GM10248 (cell line): ENCODE data around the gene HIVEP2.

Experiments
- CTCF ChIA-PET: fragments of 300-600 bp; sonication (Branson Sonifier 250); formaldehyde crosslinking; extraction: SDS; loops from one replicate; lab custom pipeline; 2021; ENCODE audit warnings: antibody characterized with exemption; lab: Yijun Ruan, JAX
- POLR2A ChIA-PET: fragments of 350-650 bp; sonication (Branson Sonifier 250); formaldehyde crosslinking; extraction: SDS; loops from one replicate; lab custom pipeline; 2020; ENCODE audit warnings: antibody characterized with exemption; lab: Yijun Ruan, JAX
- DNase-seq: peaks from one replicate; pipeline ENCODE4 v3.0.0; 2012; ENCODE audit errors: extremely low spot score
- TF ChIP-seq, protein P1 (sequence below): IDR thresholded peaks from 2 replicates; pipeline ENCODE4 v1.5.1; 2012; ENCODE audit warnings: mild to moderate bottlenecking, low read depth; ENCODE audit errors: extremely low read depth, missing control alignments, control extremely low read depth

HIVEP2 gene

DNA sequence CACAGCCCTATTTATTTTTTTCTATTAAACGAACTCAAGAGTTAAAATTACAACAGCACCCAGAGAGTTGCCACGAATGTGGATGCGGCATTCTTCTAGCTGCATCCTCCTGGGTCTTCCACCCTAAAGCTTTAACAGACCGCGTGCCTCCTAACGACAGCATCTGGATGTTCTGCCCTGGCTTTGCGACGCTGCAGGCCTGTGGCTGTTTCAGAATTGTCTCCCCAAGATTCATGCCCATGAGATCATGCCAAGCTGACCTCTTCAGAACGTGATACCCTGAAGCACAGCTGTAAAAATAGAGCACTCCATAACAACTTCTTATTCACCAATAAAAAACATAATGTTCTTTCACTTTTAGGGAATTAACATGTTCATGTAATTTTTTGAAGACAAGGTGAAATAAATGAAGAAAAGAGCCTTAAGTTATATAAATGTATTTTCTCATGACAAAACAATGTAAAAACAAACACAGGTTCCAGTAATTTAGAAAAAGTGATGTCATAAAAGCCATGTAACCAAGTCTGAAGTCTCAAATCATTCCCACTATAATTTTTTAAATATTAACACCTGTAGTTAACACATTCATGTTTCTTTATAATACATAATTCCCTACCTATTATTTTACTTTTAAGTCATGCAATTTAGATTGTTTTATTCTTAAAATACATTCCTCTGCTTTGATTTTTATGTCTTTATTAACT lies 26.5 kb downstream of the HIVEP2 start:
- no peak for DNase-seq
- ChIA-PET CTCF (interaction anchor here (1.4 kb wide), 1 partner anchor 79 kb away, joined by 3 read pairs; no protein-coding TSS in a partner anchor), POLR2A (no interaction called here)
- TF ChIP-seq, protein P1, sequence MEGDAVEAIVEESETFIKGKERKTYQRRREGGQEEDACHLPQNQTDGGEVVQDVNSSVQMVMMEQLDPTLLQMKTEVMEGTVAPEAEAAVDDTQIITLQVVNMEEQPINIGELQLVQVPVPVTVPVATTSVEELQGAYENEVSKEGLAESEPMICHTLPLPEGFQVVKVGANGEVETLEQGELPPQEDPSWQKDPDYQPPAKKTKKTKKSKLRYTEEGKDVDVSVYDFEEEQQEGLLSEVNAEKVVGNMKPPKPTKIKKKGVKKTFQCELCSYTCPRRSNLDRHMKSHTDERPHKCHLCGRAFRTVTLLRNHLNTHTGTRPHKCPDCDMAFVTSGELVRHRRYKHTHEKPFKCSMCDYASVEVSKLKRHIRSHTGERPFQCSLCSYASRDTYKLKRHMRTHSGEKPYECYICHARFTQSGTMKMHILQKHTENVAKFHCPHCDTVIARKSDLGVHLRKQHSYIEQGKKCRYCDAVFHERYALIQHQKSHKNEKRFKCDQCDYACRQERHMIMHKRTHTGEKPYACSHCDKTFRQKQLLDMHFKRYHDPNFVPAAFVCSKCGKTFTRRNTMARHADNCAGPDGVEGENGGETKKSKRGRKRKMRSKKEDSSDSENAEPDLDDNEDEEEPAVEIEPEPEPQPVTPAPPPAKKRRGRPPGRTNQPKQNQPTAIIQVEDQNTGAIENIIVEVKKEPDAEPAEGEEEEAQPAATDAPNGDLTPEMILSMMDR = no peak

DNA sequence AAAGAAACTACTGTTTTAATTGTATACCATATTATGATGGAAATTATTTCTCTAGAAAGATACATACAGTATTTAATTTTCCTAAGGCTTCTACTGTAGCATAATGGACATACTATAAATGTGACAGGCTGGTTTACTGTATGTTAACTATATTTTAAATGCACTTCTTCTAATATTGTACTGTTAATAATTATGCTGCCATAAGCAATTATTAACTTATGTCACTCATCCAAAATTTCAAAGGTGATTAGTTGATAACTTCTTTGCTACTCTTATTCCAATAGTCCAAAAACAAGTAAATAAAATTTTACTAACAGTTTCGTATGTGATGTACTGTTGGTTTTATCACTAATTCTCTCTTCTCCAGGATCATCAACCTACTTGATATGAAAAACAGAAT lies 28.1 kb downstream of the HIVEP2 start:
- POLR2A ChIA-PET = no interaction called here
- TF ChIP-seq, protein P1 = no peak
- CTCF ChIA-PET = interaction anchor here (1.0 to 1.4 kb wide), 7 partner anchors 8 to 98 kb away, joined by 3 read pairs; no protein-coding TSS in a partner anchor
- no peak for DNase-seq

DNA sequence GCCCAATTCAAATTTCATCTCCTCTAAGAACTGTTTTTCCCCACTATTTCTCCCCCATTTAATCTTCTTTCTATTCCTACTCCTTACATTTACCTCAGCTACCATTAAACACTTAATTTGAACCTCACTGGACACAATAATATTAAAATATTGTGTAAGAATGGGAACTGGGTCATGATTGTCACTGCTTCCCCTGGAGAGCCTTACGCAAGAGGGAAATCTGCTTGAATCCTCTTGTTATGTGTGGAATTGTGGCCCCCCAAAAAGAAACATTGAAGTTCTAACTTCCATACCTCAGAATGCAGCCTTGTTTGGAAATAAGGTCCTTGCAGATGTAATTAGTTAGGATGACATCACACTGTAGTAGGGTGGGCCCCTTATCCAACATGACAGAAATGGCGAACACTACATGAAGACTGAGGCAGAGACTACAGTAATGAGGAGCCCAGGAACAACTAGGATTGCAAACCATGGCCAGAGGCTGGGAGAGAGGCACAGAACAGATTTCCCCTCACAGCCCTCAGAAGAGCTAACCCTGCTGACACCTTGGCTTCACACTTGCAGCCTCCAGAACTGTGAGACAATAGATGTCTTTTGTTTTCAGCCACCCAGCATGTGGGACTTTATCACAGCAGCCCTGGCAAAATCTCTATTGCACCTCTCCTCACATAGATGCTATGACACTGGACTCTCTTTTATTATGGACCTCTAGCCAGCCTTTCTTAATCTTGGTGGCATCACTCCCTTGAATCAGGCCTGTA lies 29.9 kb downstream of the HIVEP2 start:
- ChIA-PET POLR2A (no interaction called here), CTCF (interaction anchor here (0.8 to 1.4 kb wide), 2 partner anchors 11 to 12 kb away, joined by 3 to 6 read pairs; no protein-coding TSS in a partner anchor)
- no peak for DNase-seq
- TF ChIP-seq, protein P1 = no peak

DNA sequence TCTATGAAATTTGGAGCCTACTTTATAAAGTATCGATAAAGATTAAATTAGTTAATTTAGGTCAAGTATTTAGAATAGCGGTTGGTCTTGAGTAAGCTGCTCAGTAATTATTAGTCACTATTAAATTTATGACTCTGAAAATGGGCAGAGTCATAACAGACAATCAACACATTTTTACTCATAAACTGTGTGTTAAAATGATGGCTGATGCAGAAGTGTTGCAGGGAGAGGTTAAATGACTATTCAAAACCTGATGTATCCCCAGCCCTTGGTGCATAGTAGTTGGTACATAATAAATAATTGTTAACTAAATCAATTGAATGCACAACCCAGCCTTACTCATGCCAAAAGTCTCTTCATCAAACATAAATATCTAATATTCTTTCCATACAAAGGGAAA lies 30.6 kb downstream of the HIVEP2 start:
- ChIA-PET CTCF (interaction anchor here (0.8 to 1.7 kb wide), 5 partner anchors 8 to 31 kb away, joined by 3 to 7 read pairs (median 3); no protein-coding TSS in a partner anchor), POLR2A (no interaction called here)
- TF ChIP-seq, protein P1 = no peak
- no peak for DNase-seq

DNA sequence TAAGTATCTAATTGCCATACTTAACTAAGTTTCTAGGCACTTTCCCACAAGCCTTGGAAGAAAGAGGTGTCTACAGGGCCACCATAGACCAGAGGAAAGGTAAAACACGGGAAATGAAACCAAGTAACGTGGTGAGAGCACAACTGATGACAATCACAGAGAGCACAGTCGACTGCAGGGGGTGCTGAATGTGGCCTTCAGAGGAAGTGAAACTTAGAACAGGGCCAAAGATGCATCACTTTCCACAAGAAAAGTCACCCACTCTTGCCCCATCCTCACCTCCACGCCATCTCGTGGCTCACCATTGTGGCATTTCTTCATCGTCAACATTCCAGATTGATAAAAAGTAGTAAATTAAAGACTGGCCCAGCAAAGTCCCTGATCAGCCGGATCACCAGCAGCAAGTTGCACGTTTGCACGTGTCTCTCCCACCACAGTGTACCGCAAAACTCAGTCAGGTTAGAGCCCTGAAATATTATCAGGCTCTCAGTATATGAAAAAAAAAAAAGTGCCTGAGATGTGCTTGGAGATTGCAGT lies 31.4 kb downstream of the HIVEP2 start:
- ChIA-PET CTCF (interaction anchor here (0.7 to 1.7 kb wide), 13 partner anchors 8 to 94 kb away, joined by 3 to 7 read pairs (median 3); no protein-coding TSS in a partner anchor), POLR2A (no interaction called here)
- TF ChIP-seq, protein P1 = peak; percentile 28
- DNase-seq = peak; percentile 77

DNA sequence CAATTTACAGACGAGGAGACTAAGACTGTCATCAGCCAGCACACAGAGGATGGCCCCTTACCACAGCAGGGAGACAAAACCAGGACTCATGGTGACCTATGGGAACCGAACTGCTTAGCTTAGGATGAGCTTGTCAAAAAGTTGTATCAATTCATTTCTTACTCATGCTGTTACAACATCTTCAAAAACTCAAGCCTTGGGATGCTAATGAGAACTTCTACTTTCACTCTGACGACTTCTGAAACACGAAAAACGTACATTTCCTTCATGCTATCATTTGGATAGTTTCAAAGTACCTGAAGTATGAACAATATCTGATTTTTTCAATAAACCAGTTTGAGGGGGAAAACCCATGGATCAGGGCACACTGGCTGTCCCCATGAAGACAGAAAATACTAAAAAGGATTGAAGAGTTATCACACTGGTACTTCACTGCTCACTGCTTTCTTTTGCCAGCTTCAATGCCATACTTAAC lies 31.9 kb downstream of the HIVEP2 start:
- TF ChIP-seq, protein P1 = no peak
- CTCF ChIA-PET = interaction anchor here (0.7 to 1.7 kb wide), 13 partner anchors 9 to 214 kb away, joined by 3 to 7 read pairs (median 3); no protein-coding TSS in a partner anchor
- peak; percentile 60 for DNase-seq
- POLR2A ChIA-PET = no interaction called here
